ENCODE data around the gene NUDT4.
A peak's percentile ranks its signal among the peaks of the same experiment; 100 is the strongest.
"Not testable (repeated sequence)": the region's sequence is repeated elsewhere in the genome, so short reads cannot be mapped to it uniquely, and the experiment has no call there.

Gene NUDT4

DNA sequence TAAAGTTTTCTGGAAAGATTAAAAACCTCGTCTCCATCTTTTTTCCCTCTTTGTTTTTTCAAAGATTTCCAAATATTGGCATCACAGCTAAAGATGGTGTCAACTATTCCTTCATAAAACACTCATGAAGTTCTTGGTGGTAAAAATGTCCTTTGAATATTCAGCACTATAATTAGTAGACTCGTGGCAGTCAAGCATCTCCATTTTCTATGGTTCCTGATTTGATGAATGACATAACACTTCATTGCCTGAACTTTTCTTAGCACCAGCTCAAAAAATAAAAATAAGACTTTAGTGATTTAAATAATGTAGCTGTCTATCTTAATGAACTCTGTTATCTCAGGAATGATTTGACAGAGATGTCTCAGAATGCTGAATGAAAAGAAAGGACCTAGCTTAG lies 44.3 kb downstream of the NUDT4 start:
- H3K27ac ChIP-seq, result no peak overlapping the region
- no peak for DNase-seq (ENCODE audit: low read depth, low spot score)

DNA sequence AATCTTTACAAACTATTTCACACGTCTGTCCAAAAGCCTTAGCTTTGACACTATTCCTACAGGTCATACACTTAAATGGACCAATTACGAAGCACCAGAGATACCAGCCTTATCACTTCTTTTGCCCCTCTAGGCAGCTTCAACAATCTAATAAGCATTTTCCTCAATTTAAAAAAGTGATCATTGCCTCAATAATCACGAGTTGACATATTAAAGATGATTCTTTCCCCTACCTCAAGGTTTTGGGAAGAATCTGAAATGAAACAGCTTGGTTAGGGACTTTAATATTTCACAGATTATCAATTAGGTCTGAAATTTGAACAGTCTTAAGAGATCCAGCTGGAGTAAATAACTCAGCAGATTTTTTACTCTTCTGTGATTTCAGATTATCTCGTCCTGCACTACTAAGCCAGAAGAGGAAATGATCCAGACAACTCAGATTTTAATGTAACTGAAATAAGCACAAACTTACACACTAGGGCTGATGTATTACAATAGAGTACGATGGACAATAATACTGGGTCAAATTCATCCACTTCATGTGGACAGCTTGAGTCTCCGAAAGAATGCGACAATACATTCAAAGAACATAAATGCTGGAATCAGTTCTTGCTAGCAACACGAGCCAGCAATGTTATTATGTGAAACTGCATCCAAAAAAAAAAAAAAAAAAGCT lies 48.1 kb downstream of the NUDT4 start:
- H3K27ac ChIP-seq, result no peak overlapping the region
- DNase-seq (ENCODE audit: low read depth, low spot score), result no peak

DNA sequence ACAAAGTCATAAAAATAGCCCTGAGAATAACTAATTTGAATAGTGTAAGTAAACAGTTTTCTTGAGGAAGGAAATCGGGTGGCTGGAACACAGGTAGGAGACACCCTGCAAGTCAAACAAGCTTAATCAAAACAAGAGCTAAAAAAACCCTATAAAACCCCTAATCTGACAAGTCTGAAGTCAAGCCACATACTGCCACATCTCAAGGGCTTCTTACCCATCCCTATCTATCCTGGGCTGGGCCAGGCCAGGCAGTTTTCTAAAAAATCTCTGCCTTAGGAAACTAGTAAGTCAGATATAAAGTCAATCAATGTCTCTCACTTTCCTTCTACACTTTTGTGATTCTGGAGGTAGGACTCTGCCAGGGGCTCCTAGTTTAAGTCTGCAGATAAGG lies 48.7 kb downstream of the NUDT4 start:
- H3K27ac ChIP-seq, result no peak overlapping the region
- DNase-seq (ENCODE audit: low read depth, low spot score), result no peak

DNA sequence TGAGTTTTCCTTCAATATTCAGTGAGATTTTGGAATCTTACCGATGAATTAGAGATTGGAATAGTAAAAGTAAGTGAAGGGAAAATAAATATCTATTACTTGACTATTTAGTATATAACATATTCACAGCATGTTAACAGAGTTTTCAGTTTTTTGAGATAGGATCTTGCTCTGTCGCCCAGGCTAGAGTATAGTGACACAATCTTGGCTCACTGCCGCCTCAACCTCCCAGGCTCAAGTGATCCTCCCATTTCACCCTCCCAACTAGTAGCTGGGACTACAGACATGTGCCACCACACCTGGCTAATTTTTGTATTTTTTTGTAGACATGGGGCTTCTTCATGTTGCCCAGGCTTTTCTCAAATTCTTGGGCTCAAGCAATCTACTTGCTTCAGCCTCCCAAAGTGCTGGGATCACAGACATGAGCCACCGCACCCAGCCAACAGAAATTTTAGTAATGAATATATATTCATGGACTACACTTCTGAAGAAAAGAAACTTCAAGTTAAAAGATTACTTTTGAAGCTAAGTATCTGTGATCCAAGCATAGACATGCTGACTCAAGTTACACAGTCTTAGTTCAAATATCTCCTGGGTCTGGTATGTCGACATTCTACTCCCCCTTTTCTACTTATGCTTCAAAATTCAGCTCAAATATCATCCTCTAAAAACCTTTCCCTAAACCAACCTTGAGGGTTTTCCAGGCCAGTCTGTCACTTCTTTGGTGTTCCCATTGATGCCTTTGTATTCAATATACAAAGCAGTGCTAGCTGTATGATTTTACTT lies 50.2 kb downstream of the NUDT4 start:
- no peak for DNase-seq (ENCODE audit: low read depth, low spot score)
- H3K27ac ChIP-seq, result peak overlapping the region; percentile 11

DNA sequence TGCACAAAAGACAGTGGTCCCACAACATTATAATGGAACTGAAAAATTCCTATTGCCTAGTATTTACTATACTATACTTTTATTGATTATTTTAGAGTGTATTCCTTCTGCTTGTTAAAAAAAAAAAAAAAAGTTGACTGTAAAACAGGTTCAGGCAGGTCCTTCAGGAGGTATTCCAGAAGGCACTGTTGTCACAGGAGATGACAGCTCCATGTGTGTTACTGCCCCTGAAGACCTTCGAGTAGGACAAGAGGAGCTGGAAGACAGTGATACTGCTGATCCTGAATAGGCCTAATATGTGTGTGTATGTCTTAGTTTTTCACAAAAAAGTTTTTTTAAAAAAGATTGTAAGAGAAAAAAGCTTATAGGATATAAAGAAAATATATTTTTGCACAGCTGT lies 51.7 kb downstream of the NUDT4 start:
- peak overlapping the region; percentile 18 for H3K27ac ChIP-seq
- no peak for DNase-seq (ENCODE audit: low read depth, low spot score)

DNA sequence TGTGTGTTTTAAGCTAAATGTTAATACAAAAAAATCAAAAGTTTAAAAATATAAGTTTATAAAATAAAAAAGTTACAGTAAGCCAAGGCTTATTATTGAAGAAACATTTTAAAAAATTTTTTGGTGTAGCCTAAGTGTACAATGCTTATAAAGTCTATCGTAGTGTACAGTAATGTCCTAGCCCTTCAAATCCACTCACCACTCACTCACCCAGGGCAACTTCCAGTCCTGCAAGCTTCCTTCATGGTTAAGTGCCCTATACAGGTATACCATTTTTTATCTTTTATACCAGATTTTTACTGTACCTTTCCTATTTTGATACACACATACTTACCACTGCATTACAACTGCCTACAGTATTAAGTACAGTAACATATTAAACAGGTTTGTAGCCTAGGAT lies 52.1 kb downstream of the NUDT4 start:
- H3K27ac ChIP-seq, result peak overlapping the region; percentile 18
- no peak for DNase-seq (ENCODE audit: low read depth, low spot score)

DNA sequence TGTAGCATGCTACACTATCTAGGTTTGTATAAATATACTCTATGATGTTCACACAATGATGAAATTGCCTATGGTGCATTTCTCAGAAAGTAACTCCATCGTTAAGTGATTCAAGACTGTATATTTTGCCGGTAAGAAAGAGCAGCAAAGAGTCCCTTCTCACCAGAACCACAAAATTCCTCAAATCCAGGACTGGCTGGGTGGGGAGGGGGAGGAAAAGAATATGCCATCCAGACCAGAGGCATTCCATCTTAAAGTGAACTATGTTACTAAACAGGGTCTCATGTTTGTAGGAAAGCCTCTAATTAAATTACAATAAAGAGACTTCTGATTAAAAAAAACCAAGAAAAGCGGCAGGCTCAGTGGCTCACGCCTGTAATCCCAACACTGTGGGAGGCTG lies 52.6 kb downstream of the NUDT4 start:
- H3K27ac ChIP-seq, result peak overlapping the region; percentile 18
- DNase-seq (ENCODE audit: low read depth, low spot score), result no peak

DNA sequence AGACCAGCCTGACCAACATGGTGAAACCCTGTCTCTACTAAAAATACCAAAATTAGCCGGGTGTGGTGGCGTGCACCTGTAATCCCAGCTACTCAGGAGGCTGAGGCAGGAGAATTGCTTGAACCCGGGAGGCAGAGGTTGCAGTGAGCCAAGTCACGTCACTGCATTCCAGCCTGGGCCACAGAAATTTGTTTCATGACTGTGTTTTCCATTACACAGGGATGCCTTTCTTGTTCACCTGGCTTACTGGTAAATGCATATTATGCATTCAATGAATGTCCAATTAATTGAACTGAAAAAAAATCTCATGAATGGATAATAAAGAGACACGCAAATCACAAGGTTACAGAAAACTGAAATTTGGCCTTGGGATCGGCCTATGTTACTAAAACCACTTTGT lies 54.3 kb downstream of the NUDT4 start:
- H3K27ac ChIP-seq; DNase-seq (ENCODE audit: low read depth, low spot score): not testable (repeated sequence)

DNA sequence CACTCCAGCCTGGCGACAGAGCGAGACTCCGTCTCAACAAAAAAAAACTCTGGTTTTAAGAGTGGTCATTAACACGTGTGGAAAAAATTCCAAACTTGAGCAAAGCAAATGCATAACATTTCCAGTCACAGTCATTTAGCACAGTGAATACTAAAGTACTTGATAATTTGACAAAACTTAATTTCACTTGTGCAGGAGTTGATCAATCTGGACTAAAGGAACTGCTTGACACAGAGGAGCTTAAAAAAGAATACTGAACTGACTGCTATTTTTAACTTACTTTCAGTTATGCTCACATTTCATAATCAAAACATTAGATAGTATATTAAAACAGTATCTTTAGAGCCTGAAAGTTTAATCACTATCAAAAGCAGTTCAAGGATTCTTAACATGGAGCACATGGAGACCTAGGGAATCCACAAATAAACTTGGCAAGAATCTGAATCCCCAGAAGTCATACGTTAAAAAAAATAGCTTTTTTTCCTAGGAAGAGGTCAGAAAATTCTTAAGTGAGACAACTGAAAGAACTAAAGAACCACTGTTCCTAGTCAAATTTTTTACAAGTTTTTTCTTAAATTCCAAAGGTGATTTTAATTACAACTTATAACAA lies 56.6 kb downstream of the NUDT4 start:
- DNase-seq (ENCODE audit: low read depth, low spot score), result no peak
- H3K27ac ChIP-seq, result no peak overlapping the region

DNA sequence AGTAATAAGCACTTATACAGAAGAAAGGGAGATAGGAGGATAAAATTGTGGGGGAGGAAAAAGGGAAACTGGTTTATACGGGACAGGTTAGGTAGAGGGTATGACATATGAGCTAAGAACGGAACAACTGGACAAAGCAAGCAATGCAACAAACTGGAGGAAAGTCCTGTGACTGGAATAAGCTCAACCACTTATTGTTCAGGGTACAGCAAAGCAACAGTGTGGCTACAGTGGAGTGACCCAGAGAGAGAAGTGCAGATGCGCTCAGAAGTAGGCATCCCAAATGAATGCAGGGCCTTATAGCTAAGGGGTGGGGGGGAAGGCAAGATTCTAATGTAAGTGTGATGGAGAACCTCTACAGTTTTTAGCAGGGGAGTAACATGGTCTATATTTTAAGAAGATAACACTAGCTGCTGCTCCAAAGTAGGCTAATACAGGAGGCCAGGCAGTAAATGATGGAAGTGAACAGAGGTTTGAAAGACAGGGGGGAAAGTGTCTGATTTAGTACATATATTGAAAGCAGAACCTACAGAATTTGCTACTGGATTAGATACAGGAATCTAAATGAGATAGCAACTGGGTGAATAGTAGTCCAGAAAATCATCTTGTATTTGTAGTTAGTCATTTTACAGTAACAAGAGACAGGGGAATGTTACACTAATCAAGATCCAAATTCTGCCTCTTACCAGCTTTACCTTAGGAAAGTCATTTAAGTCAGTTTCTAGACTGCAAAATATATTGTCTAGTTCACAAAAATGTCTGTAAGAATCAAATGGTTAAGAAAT lies 60.7 kb downstream of the NUDT4 start:
- no peak overlapping the region for H3K27ac ChIP-seq

DNA sequence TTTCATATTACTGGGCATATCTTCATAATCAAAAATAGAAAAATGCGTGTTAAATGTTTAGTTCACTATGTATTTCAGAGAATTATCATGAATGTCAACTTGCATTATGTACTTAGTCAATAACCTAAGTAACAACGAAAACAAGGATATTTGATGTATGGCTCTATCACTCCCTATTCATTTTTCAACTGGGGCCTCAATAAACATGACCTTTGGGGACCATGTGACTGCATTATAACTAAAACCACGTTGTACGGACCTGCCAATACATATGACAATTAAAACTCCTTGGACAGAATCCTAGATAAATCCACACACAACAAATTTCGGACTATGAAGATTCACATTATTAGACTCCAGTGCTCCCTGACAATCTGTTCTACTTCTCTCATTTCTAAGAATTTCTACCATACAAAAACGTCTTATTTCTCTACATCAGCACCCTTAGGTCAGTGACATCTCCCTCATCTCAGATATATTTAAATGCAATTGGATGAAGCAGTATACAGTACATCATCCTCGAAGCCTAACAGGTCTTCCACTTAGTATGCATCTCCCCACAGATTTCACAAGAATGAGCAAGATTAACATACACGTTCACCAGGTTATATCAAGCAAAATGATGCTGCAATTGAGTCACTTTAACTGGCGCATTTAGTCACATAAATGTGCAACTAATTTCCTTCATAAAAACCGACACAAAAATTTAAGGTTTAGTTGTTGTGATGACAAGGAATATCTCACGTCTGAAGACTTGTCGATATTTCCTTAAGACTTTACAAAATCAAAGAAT lies 62.5 kb downstream of the NUDT4 start:
- no peak for DNase-seq (ENCODE audit: low read depth, low spot score)
- peak overlapping the region; percentile 92 for H3K27ac ChIP-seq

More for the DNA sequence above, 60.7 kb downstream of the NUDT4 start:
- no peak for DNase-seq (ENCODE audit: low read depth, low spot score)

DNA sequence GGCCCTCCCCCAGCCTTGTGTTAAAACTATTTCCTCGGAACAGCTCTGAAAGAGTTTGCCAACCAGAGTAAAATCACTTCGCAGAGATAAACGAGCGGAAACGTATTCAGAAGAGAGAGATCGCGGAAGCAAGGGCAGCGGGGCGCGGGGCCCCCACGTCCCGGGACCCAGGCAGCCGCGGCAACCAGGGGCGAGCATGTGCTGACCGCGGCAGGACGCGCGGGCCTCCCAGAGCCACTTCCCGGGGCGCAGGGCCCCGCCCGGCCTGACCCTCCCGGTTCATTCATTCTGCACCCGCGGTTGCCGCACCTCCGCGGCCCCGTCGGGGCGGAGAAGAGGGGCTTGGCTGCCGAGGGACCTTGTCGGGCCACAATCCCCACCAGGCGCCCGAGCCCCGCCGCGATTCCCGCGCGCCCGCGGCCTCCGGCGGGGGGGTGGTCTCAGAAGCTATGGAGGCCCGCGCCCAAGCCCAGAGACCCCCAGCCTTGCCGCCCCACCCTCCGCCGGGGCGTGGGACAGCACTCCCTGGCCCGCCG lies 63.4 kb downstream of the NUDT4 start:
- DNase-seq (ENCODE audit: low read depth, low spot score), result no peak
- peak overlapping the region; percentile 92 for H3K27ac ChIP-seq

DNA sequence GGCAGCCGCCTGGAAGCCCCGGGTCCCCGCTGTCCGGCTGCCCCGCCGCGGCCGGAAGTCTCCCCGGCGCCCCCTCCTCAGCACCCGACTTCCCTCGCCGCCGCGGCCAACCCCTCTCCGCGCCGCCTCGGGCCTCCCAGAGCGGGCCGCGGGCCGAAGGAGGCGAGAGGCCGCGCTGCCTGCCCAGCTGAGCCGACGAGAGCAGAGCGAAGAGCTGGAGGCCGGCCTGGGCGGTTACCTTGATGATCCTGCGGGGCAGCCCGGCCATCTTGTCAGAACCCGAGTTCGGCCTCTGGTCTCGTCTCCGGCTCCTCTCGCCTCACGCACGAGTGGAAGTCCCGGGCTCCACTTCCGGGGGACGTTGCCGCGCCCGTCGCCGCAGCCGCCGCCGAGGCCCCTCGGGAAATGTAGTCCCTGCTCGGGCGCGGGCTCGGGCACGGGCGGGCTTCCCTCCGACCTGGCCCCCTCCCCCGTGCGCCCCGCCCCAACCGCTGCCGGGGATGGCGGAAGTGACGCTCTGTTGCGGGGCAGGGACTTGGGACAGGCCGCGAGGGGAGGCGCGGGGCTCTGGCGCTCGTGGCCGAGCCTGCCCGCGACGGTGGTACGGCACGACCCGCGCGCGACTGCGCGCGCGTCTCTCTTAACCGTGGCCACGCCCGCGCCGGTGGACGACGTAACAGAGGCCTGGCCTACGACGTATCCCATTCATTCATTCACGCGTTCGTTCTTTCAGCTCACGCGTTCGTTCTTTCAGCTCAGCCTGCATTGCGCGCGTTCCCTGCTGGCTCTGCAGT lies 64.1 kb downstream of the NUDT4 start, which contains the start of gene UBE2N:
Gene UBE2N, minus strand, starts transcription at position 331 of the 794 bp plus-strand sequence. Its CDS starts 63 bp downstream, at position 268.
- H3K27ac ChIP-seq, result peak within 1 kb of the TSS; percentile 92
- peak; percentile 55 for DNase-seq (ENCODE audit: low read depth, low spot score)

DNA sequence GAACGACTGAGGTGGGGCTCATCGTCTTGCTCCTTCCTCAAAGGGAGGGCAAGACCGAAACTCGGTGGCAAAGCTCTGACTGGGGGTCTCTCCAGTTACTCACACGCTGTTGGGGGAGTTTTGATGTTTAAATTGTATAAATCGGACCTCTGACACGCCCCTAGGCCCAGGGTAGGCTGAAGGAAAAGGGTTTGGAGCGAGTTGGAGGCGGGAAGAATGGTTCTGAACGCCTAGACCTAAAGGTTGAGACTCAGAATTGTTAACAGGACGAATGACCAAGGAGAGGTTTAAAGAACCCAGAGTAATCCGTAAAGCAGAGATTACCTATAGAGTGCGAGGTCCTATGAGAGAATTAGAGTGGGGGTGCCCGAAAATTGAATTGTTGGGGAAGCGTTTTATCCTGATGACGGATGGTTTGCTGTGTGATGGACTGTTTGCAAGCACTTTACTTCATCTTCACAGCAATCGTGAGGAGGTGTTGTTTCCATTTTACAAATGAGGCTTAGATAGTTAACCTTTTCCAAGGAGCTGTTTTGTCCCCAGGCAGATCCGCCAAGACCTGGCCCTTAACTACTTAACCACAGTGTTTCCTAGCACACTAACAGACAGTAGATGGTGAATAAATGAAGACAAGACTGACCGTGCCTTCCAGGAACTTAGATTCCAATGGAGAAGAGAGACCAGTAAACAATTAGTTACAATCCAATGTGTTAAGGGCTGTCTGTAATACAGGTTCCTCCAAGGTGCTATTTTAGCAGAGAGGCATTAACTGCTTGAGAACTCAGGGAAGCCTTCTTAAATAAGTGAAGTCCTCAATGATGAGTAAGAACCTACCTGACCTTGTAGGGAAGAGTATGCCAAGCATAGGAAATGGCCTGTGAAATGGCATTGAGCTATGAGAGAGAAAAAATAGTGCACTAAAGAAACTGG lies 65.0 kb downstream of the NUDT4 start:
- DNase-seq (ENCODE audit: low read depth, low spot score), result no peak
- H3K27ac ChIP-seq, result peak overlapping the region; percentile 92

DNA sequence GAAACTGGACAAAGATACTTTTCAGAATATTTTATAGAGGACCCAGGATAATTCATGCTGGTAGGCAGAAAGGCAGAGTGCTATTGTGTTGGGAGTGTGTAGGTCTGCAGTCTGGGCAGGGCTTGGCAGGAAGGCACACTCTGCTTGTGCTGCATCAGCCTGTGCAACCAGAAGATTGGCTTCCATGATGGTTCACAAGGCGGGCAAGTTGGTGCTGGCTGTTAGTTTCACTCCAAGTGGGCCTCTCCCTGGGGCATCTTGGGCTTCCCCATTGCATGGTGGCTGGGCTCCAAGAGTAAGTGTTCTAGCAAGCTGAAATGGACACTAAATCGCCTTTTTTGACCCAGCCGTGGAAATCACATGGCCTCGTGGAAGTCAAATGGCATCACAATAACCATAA lies 65.9 kb downstream of the NUDT4 start:
- peak overlapping the region; percentile 92 for H3K27ac ChIP-seq
- no peak for DNase-seq (ENCODE audit: low read depth, low spot score)

DNA sequence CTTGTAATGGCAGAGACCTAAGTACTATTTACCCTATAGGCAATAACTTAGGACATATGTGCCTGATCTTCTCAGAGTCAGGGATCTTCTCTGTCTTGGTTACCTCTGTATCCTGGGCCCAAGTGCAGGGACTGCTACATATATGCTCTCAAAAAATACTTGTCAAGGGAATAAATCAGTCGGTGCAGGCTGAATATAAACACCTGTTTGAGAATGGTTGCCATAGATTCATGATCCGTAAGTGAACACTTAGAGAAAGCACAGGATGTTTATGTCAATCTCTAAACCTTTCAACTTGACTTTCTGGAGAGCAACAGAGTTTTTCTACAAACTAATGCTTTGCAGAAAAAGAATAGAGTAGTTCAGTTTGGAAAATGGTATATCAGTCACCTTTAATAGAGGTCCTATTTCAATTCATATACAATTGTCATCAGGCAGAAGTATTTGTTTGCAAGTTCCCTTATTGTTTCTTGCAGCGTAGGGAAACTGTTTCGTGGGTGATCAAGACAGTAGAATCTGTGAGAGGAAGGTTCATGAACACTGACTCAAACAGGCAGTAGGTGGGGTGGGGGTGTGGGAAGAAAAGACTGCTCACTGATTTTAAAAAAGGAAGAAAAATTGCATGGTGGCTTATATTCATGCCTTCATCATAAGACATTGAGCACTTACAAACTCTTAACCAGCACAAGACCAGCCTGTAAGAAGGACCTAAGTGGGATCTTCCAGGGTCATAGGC lies 70.0 kb downstream of the NUDT4 start:
- H3K27ac ChIP-seq, result no peak overlapping the region
- no peak for DNase-seq (ENCODE audit: low read depth, low spot score)

DNA sequence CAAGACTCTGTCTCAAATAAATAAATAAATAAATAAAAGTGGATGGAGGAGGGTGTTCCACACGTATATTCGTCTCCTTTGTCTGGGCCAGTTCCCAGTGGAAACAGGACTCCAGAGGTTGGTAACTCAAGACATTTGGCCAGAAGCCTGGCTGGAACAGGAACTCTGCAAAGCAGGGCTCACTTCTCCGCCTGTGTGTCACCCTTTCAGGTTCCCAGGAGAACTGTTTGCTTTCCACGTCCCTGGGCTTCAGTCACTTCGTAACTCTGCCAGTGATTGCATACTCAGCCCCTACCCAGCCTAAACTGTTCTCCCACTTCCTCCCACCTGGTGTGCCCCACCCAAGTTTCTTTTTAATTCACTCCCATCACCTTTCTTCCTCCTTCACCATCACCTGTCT lies 71.1 kb downstream of the NUDT4 start:
- DNase-seq (ENCODE audit: low read depth, low spot score), result no peak
- H3K27ac ChIP-seq, result no peak overlapping the region

Data from epithelial cell of prostate (primary cell).